Activated CD4-positive, alpha-beta T cell treated with anti-CD3 and anti-CD28 coated beads, Interleukin-2, amount 50 U/mL, for 4 hours (primary cell): ENCODE measurements around the gene GNAQ.

Experiments used
- DNase-seq, 2 experiments: peaks; one replicate each; pipeline ENCODE4 v3.0.0-alpha.2; 2020

The GNAQ gene

DNA sequence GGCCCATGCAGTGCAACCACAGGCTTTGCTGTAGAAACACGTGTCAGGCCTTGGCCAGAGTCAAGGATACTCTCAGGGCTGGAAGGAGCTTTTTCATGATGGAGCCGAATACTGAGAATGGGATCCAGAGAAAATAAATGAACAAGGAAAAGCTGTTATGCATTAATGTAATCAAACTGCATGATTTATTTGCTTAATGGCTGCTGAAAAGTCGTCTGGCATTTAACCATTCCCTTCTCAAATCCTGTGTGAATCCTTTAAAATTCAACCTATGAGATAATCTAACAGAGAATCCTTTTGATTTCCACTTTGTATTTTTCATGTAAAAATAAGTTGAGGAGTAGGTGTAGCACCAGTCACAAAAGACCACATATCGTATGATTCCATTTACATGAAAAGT, 359.4 kb downstream of the GNAQ start:
- DNase-seq: no peak

DNA sequence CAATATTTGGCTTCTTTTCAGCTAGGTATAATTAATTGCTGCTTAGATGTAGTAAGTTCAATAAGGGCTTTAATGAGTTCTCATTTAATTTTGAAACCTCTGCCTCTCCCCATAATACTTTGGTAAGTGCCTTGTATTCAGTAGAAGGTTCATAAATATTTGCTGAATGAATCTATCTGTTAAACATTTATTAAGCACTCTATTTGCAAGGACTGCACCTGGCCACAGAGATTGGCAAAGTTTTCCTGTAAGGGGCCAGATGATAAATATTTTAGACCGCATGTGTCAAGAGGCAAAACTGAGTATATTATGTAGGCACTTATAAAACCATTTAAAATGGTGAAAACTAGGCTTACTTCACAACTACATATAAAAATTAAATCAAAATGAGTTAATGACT, 364.5 kb downstream of the GNAQ start:
- DNase-seq: no peak
